H9 (cell line): ENCODE measurements around the gene SIRT6. TPM values are rescaled to one million over a fixed set of nuclear protein-coding genes. Genes with fewer than 3 reads are reported as not detected.

Source experiments
- DNase-seq: peaks from one replicate; pipeline ENCODE4 v3.0.0-alpha.2; 2017
- H2AFZ ChIP-seq: one replicate; pipeline ENCODE4 v1.6.1; 2013; ENCODE audit warnings: mild to moderate bottlenecking, low read length, control low read depth, moderate library complexity
- H2AK5ac ChIP-seq: 2 replicates; pipeline ENCODE4 v1.6.1; 2013; ENCODE audit warnings: low read length, control low read depth, mixed read lengths; ENCODE audit not compliant: insufficient read length
- H2BK120ac ChIP-seq: one replicate; pipeline ENCODE4 v1.6.1; 2013; ENCODE audit warnings: low read depth, mild to moderate bottlenecking, low read length, control low read depth, inconsistent platforms; ENCODE audit not compliant: poor library complexity, severe bottlenecking
- H2BK12ac ChIP-seq: 2 replicates; pipeline ENCODE4 v1.6.1; 2013; ENCODE audit warnings: low read length, control low read depth, mixed read lengths, low read depth; ENCODE audit not compliant: insufficient read length
- H2BK15ac ChIP-seq: 2 replicates; pipeline ENCODE4 v1.6.1; 2013; ENCODE audit warnings: low read depth, low read length, control low read depth
- H2BK20ac ChIP-seq: one replicate; pipeline ENCODE4 v1.6.1; 2013; ENCODE audit warnings: low read depth, mild to moderate bottlenecking, low read length, control low read depth, inconsistent platforms; ENCODE audit not compliant: poor library complexity, severe bottlenecking
- H2BK5ac ChIP-seq: 2 replicates; pipeline ENCODE4 v1.6.1; 2013; ENCODE audit warnings: low read length, control low read depth, mixed read lengths; ENCODE audit not compliant: insufficient read length
- H3K14ac ChIP-seq: 2 replicates; pipeline ENCODE4 v1.6.1; 2013; ENCODE audit warnings: low read length, control low read depth; ENCODE audit not compliant: insufficient read depth
- H3K18ac ChIP-seq: 2 replicates; pipeline ENCODE4 v1.6.1; 2013; ENCODE audit warnings: low read depth, mild to moderate bottlenecking, mixed read lengths, low read length, control low read depth; ENCODE audit not compliant: insufficient read length
- H3K23ac ChIP-seq: 2 replicates; pipeline ENCODE4 v1.6.1; 2013; ENCODE audit warnings: low read length, control low read depth, mixed read lengths, low read depth; ENCODE audit not compliant: insufficient read length
- H3K23me2 ChIP-seq: 2 replicates; pipeline ENCODE4 v1.6.1; 2013; ENCODE audit warnings: low read depth, mild to moderate bottlenecking, mixed read lengths, low read length, control low read depth; ENCODE audit not compliant: insufficient read length, poor library complexity, severe bottlenecking
- H3K27ac ChIP-seq: 2 replicates; pipeline ENCODE4 v1.5.1; 2013; ENCODE audit warnings: low read length, control low read depth, mixed read lengths, low read depth; ENCODE audit not compliant: insufficient read length
- H3K27me3 ChIP-seq: 2 replicates; pipeline ENCODE4 v1.6.1; 2013; ENCODE audit warnings: low read length, control low read depth, inconsistent platforms; ENCODE audit not compliant: insufficient read depth
- H3K4ac ChIP-seq: 2 replicates; pipeline ENCODE4 v1.6.1; 2013; ENCODE audit warnings: low read depth, mild to moderate bottlenecking, control low read depth, inconsistent platforms, low read length, moderate library complexity
- H3K4me1 ChIP-seq: 2 replicates; pipeline ENCODE4 v1.6.1; 2013; ENCODE audit warnings: low read length, control low read depth, inconsistent platforms; ENCODE audit not compliant: insufficient read depth
- H3K4me2 ChIP-seq: 2 replicates; pipeline ENCODE4 v1.6.1; 2013; ENCODE audit warnings: low read length, control low read depth, mixed read lengths; ENCODE audit not compliant: insufficient read length, insufficient read depth
- H3K56ac ChIP-seq: 2 replicates; pipeline ENCODE4 v1.6.1; 2013; ENCODE audit warnings: low read depth, mild to moderate bottlenecking, mixed read lengths, low read length, control low read depth; ENCODE audit not compliant: insufficient read length
- H3K79me1 ChIP-seq: 2 replicates; pipeline ENCODE4 v1.6.1; 2013; ENCODE audit warnings: low read depth, mild to moderate bottlenecking, moderate library complexity, low read length, control low read depth, inconsistent platforms; ENCODE audit not compliant: insufficient read depth, poor library complexity, severe bottlenecking
- H3K79me2 ChIP-seq: 2 replicates; pipeline ENCODE4 v1.6.1; 2013; ENCODE audit warnings: low read length, control low read depth, inconsistent platforms; ENCODE audit not compliant: insufficient read depth
- H3K9ac ChIP-seq: 2 replicates; pipeline ENCODE4 v1.6.1; 2013; ENCODE audit warnings: low read length, control low read depth, mixed read lengths; ENCODE audit not compliant: insufficient read length; ENCODE audit errors: extremely low read depth
- H3K9me3 ChIP-seq: one replicate; pipeline ENCODE4 v1.6.1; 2013; ENCODE audit warnings: low read depth, low read length, inconsistent platforms; ENCODE audit not compliant: control insufficient read depth
- H3T11ph ChIP-seq: one replicate; pipeline ENCODE4 v1.6.1; 2013; ENCODE audit warnings: mild to moderate bottlenecking, low read length, control low read depth, inconsistent platforms
- H4K20me1 ChIP-seq: one replicate; pipeline ENCODE4 v1.6.1; 2013; ENCODE audit not compliant: control insufficient read depth, insufficient read length, insufficient read depth
- H4K5ac ChIP-seq: 2 replicates; pipeline ENCODE4 v1.6.1; 2013; ENCODE audit warnings: low read depth, mild to moderate bottlenecking, mixed read lengths, low read length, control low read depth; ENCODE audit not compliant: insufficient read length
- H4K8ac ChIP-seq: replicated peaks from 2 replicates; pipeline ENCODE4 v1.6.1; 2013; ENCODE audit warnings: low read length, control low read depth, mixed read lengths, low read depth; ENCODE audit not compliant: insufficient read length
- H4K91ac ChIP-seq: 2 replicates; pipeline ENCODE4 v1.6.1; 2013; ENCODE audit warnings: low read depth, mild to moderate bottlenecking, moderate library complexity, mixed read lengths, low read length, control low read depth; ENCODE audit not compliant: insufficient read length
- H3K27ac Mint-ChIP-seq, 3 experiments: 2 replicates in 2 of 3; 3 replicates in 1 of 3; pipeline ENCODE4 v1.8.0; 2020 to 2021; ENCODE audit warnings: mixed read lengths in 3 of 3, mild to moderate bottlenecking in 1 of 3, moderate library complexity in 1 of 3
- H3K27me3 Mint-ChIP-seq: 2 replicates; pipeline ENCODE4 v1.8.0; 2021; ENCODE audit warnings: low read depth, mild to moderate bottlenecking, moderate library complexity, mixed read lengths
- H3K36me3 Mint-ChIP-seq, 3 experiments: 2 replicates in 2 of 3; 3 replicates in 1 of 3; pipeline ENCODE4 v1.8.0; 2020 to 2021; ENCODE audit warnings: low read depth in 3 of 3, mixed read lengths in 3 of 3; ENCODE audit not compliant: insufficient read depth in 1 of 3
- H3K4me1 Mint-ChIP-seq, 2 experiments: 2 replicates each; pipeline ENCODE4 v1.8.0; 2020; ENCODE audit warnings: mixed read lengths in 2 of 2
- H3K4me3 Mint-ChIP-seq, 2 experiments: 2 replicates in 1 of 2; 3 replicates in 1 of 2; pipeline ENCODE4 v1.8.0; 2020 to 2021; ENCODE audit warnings: mild to moderate bottlenecking in 2 of 2, mixed read lengths in 2 of 2, moderate library complexity in 1 of 2
- H3K9me3 Mint-ChIP-seq, 2 experiments: 2 replicates in 1 of 2; 3 replicates in 1 of 2; pipeline ENCODE4 v1.8.0; 2020; ENCODE audit warnings: mild to moderate bottlenecking in 2 of 2, mixed read lengths in 2 of 2, moderate library complexity in 1 of 2
- CTCF ChIP-seq: fragments of 200-600 bp; sonication (generic); conservative IDR thresholded peaks from 3 replicates; pipeline ENCODE4 v1.8.0; 2021; ENCODE audit warnings: antibody characterized with exemption, mild to moderate bottlenecking
- WGBS: extraction: QIAGEN DNeasy Blood & Tissue Kit; methylation state at CpG from one replicate; pipeline ENCODE4 v1.1.7; 2013; ENCODE audit warnings: missing lambda C conversion rate, low lambda C conversion rate, mixed read lengths; ENCODE audit not compliant: insufficient read length; ENCODE audit errors: extremely low coverage; 5-methylcytosine and 5-hydroxymethylcytosine counted together
- total RNA-seq: library from RNA; stranded (reverse); gene quantifications from 2 replicates; pipeline ENCODE4 v1.2.1, GENCODE V29; 2021

The SIRT6 gene
- total RNA-seq, 1 experiment from 2014 or later, result 24.9 TPM

GRCh38 chr19:4171676-4172075, 10.7 kb downstream of the SIRT6 start:
- no peak overlapping the region for H3T11ph ChIP-seq
- no CpG with 5 or more reads among the region's 22 CpGs for WGBS
- no peak overlapping the region for H3K4me3 Mint-ChIP-seq

More at GRCh38 chr19:4171676-4172075, 10.7 kb downstream of the SIRT6 start:
- Histone ChIP-seq H3K4ac (no peak overlapping the region), H3K23me2 (no peaks in the 10 kb centered on the region), H3K27ac (no peak overlapping the region), H3K79me1 (no peaks in the 10 kb centered on the region), H2BK15ac (no peak overlapping the region), H3K18ac (no peak overlapping the region), H3K9ac (no peak overlapping the region), H4K5ac (no peak overlapping the region), H2AK5ac (no peak overlapping the region), H3K14ac (no peak overlapping the region), H2BK12ac (no peak overlapping the region), H3K79me2 (no peaks in the 10 kb centered on the region), H3K9me3 (no peaks in the 10 kb centered on the region), H3K23ac (no peak overlapping the region), H4K91ac (no peak overlapping the region), H4K8ac (no peak overlapping the region), H4K20me1 (no peaks in the 10 kb centered on the region), H2BK5ac (no peak overlapping the region), H3K4me2 (no peak overlapping the region), H3K27me3 (no peaks in the 10 kb centered on the region; the same call in 1 of the 2 replicates), H2BK120ac (no peak overlapping the region), H2BK20ac (no peak overlapping the region), H2AFZ (no peak overlapping the region), H3K56ac (no peak overlapping the region), H3K4me1 (no peaks in the 10 kb centered on the region)
- Mint-ChIP-seq H3K9me3 (no peaks in the 10 kb centered on the region), H3K27ac (no peak overlapping the region), H3K4me1 (peaks cover 3 to 8% of the 10 kb centered on the region in 2 experiments; a peak in 3 of 4 replicates), H3K36me3 (0 out of 7 replicates have a peak, but pooled peaks cover 0 to 3% (median 0%) of the 10 kb centered on the region in 3 experiments), H3K27me3 (peaks cover 47% of the 10 kb centered on the region)
- DNase-seq, result no peak
- no peak for TF ChIP-seq CTCF
